Stimulated activated CD8-positive, alpha-beta memory T cell treated with anti-CD3 and anti-CD28 coated beads, Interleukin-4, amount 100 ng/mL, for 4 hours (primary cell): ENCODE results near the gene SMC1B.
"Not testable (repeated sequence)": the region's sequence is repeated elsewhere in the genome, so short reads cannot be mapped to it uniquely, and the experiment has no call there.

Experiments used
- DNase-seq, 2 donors: peaks; one replicate each; pipeline ENCODE4 v3.0.0-alpha.2; 2020; ENCODE audit warnings: low read depth in 2 of 2, low spot score in 1 of 2

The SMC1B gene

GRCh38 chr22:45351956-45352355, 61.4 kb downstream of the SMC1B start:
- DNase-seq: no peak

GRCh38 chr22:45349916-45350315, 63.5 kb downstream of the SMC1B start:
- no peak for DNase-seq

- no peak for DNase-seq
These were observed 69.1 kb downstream of the SMC1B start for GRCh38 chr22:45344334-45344733.

GRCh38 chr22:45343143-45343542, 70.3 kb downstream of the SMC1B start:
- DNase-seq: no peak

- no peak for DNase-seq
These were observed 71.9 kb downstream of the SMC1B start for GRCh38 chr22:45341498-45341897.

GRCh38 chr22:45340323-45340722, 73.1 kb downstream of the SMC1B start:
- DNase-seq: no peak

DNA sequence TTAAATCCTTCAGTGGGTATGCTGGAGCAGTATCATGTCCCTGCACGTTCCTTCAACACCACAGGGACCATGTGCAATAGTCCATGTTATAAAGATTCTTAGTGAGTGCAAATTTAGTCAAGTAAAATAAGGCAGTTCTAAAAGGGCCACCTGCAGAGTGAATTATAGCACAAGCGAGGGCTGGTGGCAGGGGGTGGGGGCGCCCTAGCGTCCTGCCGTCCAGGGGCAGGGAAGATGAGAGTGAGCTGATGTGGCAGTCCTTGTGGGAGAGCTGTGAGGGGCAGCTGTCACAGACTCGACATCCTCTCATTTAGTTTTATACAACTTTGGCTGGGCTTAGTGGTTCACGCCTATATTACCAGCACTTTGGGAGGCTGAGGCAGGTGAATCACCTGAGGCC, 74.6 kb downstream of the SMC1B start:
- DNase-seq: no peak

- no peak for DNase-seq
These were observed 75.9 kb downstream of the SMC1B start for GRCh38 chr22:45337536-45337935.

GRCh38 chr22:45336971-45337431, 76.4 kb downstream of the SMC1B start:
- DNase-seq: no peak

- no peak for DNase-seq
These were observed 77.4 kb downstream of the SMC1B start for GRCh38 chr22:45335854-45336522.

DNA sequence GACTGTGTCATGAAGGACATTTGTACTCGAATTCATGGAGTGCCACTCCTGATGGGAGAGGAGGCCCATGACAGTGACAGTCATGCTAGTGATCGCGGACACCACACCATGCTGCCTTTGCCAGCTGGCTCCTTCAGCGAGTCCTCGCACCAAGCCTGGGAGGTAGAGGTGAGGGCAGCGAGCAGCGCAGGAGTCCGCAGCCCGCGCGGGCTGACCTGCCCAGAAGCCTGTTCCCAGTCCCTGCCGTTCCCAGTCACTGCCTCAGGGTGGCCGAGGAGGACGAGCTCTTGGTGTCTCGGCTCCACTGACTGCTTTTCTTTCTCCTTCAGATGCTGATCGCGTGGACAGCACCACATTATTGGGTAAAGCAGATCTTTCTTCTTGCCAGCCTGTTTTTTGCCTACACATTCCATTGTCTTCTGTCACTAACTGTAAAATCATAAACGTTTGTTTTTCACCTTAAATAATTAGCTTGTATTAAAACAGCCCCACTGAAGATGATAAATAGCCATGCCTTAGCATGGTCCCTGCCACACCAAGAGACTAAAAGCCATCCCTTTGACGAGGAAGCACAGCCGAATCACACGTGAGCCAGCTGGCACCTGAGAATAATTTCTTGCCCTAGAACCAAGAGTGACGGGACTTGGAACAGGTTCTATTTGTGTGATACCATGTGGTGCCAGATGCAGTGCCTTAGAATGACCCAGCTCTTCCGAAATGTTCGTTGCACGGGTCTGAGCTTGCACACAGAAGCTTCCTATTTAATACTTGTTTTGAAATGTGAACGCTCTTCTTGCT, 78.2 kb downstream of the SMC1B start:
- DNase-seq: no peak

DNA sequence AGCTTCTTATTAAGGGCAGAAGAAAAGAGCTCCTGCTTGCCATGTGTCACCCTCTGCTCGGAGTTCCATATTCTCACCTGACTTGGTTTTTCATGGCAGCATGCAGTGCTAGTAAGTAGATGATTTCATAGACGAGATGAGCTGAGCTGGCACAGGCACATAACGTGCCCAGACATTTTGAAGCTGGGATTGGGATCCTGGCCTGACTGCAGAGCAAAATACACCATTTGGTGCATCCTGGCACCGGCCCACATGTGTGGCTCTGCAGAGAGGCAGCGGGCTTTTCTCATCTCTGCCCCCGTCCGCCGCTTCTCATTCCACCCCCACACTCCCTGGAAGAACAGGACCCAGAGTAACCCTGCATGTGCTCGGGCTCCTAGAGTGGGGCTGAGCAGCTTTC, 78.9 kb downstream of the SMC1B start:
- no peak for DNase-seq

DNA sequence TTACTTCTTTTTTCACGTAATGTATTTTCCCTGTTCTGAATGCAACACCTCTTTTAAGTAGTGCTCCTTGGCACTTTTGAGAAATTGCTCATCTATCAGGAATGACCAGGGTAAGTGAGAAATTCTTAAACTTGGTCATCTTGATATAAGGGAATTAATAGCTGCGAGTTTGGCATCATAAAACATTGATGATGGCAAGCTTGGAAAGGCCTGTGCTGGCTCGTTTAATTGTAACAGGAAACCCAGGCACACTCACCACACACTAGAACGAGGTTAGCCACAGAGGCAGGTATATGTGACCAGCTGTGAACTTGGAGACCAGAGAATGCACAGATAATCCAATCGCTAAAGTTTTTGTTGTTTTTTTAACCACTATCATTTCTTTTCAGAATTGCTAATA, 79.3 kb downstream of the SMC1B start:
- no peak for DNase-seq

DNA sequence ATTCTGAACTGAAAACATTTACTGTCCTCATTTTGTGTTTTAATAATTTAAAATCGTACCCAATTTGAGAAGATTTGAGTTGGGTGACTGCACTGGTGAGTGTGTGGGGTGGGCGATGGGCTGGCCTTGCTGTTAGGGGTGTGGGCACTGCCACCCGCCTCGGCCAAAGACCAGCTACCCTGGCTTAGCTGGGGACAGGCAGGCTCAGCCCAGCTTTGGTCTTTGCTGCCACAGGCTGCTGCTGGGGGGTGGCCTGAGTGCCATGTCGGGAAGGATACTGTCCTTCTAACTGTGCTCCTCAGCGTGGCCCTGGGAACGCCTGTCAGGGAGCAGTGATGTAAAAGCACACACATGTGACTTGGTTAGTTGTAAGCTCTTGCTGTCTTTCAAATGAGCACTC, 81.4 kb downstream of the SMC1B start:
- DNase-seq: no peak

DNA sequence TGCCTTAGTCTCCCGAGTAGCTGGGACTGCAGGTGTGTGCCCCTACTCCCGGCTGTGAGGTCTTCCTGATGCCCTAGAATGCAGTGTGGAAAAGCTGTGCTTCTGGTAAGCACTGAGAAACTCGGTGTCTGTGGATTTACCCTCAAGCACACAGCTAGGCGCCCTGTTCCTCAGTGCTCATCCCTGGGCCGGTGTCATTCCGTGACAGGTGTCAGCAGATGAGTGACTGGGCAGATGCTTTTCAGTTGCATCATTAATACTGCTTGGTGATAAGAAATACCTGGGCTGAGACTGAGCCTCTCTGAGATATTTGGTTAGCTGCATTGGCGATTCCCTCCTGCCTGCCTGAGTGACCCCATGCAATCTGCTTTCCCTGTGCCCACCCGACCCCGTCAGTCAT, 81.9 kb downstream of the SMC1B start:
- no peak for DNase-seq

GRCh38 chr22:45330548-45330947, 82.9 kb downstream of the SMC1B start:
- DNase-seq: no peak

- DNase-seq: no peak
These were observed 83.9 kb downstream of the SMC1B start for GRCh38 chr22:45329530-45329936.

DNA sequence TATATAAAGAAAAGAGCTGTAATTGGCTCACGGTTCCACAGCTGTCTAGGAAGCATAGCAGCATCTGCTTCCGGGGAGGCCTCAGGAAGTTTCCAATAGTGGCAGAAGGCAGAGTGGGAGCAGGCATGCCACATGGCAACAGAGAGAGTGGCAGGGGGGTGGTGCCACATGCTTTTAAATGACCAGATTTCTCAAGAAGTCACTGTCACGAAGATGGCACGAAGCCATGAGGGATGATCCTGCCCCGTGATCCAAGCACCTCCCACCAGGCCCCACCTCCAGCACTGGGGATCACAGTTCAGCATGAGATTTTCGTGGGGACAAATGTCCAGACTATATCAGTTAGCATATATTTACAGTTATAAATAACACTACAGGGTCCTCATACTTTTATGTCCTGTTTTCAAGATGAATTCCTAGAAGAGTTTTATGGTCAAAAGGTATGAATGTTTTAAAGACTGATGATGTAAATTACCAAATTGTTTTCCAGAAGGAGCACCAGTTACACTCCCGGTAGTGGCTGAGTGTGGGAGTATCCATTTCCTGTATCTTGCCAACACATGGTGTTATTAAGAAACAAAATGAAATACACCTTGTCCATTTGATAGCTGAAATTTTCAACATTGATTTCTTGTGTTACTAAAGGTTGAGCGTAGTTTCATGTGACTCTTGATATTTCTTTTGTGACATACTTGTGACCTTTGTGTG, 84.4 kb downstream of the SMC1B start:
- DNase-seq: no peak

DNA sequence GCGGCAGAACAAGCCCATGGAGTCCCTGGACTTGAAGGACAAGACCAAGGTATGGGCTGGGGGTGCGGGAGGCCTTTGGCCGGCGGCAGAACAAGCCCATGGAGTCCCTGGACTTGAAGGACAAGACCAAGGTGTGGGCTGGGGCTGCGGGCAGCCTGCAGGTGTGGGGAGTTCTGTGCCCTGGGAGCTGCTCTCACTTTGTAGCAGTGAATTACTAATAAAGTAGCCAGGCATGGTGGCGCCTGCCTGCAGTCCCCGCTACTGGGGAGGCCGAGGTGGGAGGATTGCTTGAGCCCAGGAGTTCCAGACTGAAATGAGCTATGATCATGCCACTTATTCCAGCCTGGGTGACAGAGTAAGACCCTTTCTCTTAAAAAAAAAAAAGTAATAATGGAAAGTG, 85.1 kb downstream of the SMC1B start:
- not testable (repeated sequence) for DNase-seq

GRCh38 chr22:45324311-45324711, 89.1 kb downstream of the SMC1B start:
- DNase-seq: no peak

- DNase-seq: no peak
These were observed 89.7 kb downstream of the SMC1B start for GRCh38 chr22:45323695-45324094.
